Thoracic aorta (tissue), 2 donors: ENCODE results near the gene COQ2. TPM values are rescaled to one million over a fixed set of nuclear protein-coding genes. Genes with fewer than 3 reads are reported as not detected.

Experiments used
- ATAC-seq: fragments of 150-250 bp; one replicate; pipeline ENCODE4 v1.8.0; 2017; ENCODE audit warnings: low read depth; ENCODE audit not compliant: insufficient number of reproducible peaks, low FRiP score
- DNase-seq: peaks from one replicate; pipeline ENCODE4 v3.0.0-alpha.2; 2020; ENCODE audit warnings: low spot score
- H3K27ac ChIP-seq, 2 donors: fragments of 200-600 bp; sonication (generic); 1 replicate in 1 of 2; 2 replicates in 1 of 2; pipeline ENCODE4 v1.5.1; 2016; ENCODE audit warnings: mild to moderate bottlenecking in 2 of 2, moderate library complexity in 2 of 2
- H3K27me3 ChIP-seq: fragments of 200-600 bp; sonication (generic); replicated peaks from 2 replicates; pipeline ENCODE4 v1.6.0; 2016; ENCODE audit warnings: mild to moderate bottlenecking; ENCODE audit not compliant: insufficient read depth
- H3K36me3 ChIP-seq: fragments of 200-600 bp; sonication (generic); one replicate; pipeline ENCODE4 v1.5.1; 2016
- H3K4me1 ChIP-seq, 2 donors: fragments of 200-600 bp; sonication (generic); 1 replicate in 1 of 2; 2 replicates in 1 of 2; pipeline versions ENCODE4 v1.5.1 to v1.6.0; 2016; ENCODE audit warnings: low read depth in 2 of 2, mild to moderate bottlenecking in 1 of 2; ENCODE audit not compliant: control insufficient read depth in 1 of 2
- H3K4me3 ChIP-seq: fragments of 200-600 bp; sonication (generic); 2 replicates; pipeline ENCODE4 v1.5.1; 2016; ENCODE audit warnings: mild to moderate bottlenecking
- H3K9me3 ChIP-seq: fragments of 200-600 bp; sonication (generic); 2 replicates; pipeline ENCODE4 v1.5.1; 2016
- total RNA-seq, 2 donors: library from RNA; depleted of rRNA; stranded (reverse); fragments of >200 nt; gene quantifications; one replicate each; pipeline versions ENCODE4 v1.1.0 to v1.2.3, GENCODE V29; 2016
- TF ChIP-seq, protein P1 (sequence below): fragments of 200-600 bp; sonication (generic); IDR thresholded peaks from one replicate; pipeline ENCODE4 v1.5.1; 2019; ENCODE audit warnings: antibody characterized with exemption

COQ2 gene
- total RNA-seq, 2 donors from 2014 or later, result 3.4 to 10.5 TPM

DNA sequence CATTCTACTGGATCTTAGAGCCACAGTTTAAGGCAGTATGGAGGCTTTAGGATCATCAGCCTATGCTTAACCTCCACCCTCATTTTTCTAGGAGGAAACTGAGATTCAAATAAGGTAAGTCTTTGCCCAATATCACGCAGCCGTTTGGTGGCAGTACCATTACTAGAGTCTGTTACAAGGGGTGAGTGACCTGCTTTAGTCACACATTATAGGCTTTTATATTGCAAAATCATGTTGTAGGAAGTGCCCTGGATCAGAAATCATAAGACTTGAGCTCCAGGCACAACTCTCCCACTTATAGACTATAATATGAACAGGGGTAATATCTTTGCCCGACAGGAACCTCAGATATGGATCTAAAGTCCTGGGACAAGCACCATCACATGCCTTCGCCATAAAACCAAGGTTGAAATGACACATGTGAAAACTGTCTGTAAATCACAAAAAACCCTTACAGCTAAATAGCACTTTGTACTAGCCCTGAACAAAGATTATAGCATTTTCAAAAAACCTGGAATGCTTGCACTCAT, 30.8 kb upstream of the COQ2 start:
- H3K9me3 ChIP-seq, result no peaks in the 10 kb centered on the region
- H3K27ac ChIP-seq, result no peak overlapping the region
- no peaks in the 10 kb centered on the region for H3K36me3 ChIP-seq
- H3K27me3 ChIP-seq, result no peaks in the 10 kb centered on the region
- ATAC-seq, result no peak
- no peaks in the 10 kb centered on the region for H3K4me1 ChIP-seq
- no peak for DNase-seq
- H3K4me3 ChIP-seq, result no peak overlapping the region
- TF ChIP-seq, protein P1, sequence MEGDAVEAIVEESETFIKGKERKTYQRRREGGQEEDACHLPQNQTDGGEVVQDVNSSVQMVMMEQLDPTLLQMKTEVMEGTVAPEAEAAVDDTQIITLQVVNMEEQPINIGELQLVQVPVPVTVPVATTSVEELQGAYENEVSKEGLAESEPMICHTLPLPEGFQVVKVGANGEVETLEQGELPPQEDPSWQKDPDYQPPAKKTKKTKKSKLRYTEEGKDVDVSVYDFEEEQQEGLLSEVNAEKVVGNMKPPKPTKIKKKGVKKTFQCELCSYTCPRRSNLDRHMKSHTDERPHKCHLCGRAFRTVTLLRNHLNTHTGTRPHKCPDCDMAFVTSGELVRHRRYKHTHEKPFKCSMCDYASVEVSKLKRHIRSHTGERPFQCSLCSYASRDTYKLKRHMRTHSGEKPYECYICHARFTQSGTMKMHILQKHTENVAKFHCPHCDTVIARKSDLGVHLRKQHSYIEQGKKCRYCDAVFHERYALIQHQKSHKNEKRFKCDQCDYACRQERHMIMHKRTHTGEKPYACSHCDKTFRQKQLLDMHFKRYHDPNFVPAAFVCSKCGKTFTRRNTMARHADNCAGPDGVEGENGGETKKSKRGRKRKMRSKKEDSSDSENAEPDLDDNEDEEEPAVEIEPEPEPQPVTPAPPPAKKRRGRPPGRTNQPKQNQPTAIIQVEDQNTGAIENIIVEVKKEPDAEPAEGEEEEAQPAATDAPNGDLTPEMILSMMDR, result no peak

DNA sequence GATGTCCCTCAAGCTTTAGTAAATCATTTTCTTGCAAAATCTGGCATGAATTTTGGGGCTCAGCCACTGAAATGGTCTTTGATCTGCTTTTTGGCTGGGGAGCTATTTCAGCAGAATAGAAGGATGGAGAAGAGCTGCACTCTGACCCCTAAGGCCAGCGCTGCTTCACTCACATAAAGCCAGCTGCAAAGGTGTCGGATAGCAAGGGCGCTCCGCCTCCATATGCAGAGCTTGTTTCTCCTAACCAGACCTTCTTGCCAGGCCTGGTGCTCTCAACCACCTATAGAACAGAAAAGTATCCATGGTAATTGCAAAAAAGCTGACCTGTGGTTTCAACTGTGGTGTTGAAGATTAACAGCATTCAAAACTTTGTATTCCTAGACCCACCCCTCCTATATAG, 24.1 kb upstream of the COQ2 start:
- DNase-seq (no peak), ATAC-seq (no peak)
- Histone ChIP-seq H3K9me3 (no peaks in the 10 kb centered on the region), H3K4me1 (no peaks in the 10 kb centered on the region), H3K27ac (no peak overlapping the region), H3K27me3 (no peaks in the 10 kb centered on the region), H3K36me3 (no peaks in the 10 kb centered on the region), H3K4me3 (no peak overlapping the region)
- TF ChIP-seq, protein P1, result no peak

DNA sequence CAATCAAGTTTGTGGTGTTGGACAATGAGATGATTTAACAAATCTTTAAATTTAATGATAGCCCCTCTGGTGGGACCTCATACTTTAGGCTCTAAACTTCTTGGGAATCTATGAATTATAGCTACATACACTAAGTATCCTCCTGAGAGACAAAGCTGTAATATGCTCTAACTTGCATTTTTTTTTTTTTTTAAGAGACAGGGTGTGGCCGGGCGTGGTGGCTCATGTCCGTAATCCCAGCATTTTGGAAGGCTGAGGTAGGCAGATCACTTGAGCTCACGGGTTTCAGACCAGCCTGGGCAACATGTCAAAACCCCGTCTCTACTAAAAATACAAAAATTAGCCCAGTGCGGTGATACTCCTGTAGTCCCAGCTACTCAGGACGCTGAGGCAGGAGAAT, 23.3 kb upstream of the COQ2 start:
- ATAC-seq, result no peak
- no peak for DNase-seq
- no peaks in the 10 kb centered on the region for H3K9me3 ChIP-seq
- H3K27ac ChIP-seq, result no peak overlapping the region
- no peak overlapping the region for H3K4me3 ChIP-seq
- H3K27me3 ChIP-seq, result no peaks in the 10 kb centered on the region
- H3K4me1 ChIP-seq, result no peaks in the 10 kb centered on the region
- no peaks in the 10 kb centered on the region for H3K36me3 ChIP-seq
- TF ChIP-seq, protein P1, result no peak

DNA sequence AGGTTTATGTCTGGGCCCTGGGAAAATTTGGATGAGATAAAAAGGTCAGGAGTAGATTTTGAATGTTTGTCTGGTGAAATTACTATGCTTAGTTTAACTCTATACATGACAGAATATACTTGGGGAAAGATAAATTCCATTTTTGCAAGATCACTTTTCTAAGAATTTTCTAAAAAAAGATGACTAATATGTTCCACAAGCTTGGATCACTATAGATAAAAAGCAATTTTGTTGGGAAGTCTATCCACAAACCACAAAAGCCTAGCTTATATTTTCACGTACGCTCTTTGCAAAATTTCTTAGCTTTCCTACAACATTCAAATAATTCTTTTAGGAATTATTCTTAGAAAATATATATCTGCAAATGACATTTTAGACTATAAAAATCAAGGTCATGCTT, 20.6 kb upstream of the COQ2 start:
- DNase-seq, result no peak
- TF ChIP-seq, protein P1, result no peak

DNA sequence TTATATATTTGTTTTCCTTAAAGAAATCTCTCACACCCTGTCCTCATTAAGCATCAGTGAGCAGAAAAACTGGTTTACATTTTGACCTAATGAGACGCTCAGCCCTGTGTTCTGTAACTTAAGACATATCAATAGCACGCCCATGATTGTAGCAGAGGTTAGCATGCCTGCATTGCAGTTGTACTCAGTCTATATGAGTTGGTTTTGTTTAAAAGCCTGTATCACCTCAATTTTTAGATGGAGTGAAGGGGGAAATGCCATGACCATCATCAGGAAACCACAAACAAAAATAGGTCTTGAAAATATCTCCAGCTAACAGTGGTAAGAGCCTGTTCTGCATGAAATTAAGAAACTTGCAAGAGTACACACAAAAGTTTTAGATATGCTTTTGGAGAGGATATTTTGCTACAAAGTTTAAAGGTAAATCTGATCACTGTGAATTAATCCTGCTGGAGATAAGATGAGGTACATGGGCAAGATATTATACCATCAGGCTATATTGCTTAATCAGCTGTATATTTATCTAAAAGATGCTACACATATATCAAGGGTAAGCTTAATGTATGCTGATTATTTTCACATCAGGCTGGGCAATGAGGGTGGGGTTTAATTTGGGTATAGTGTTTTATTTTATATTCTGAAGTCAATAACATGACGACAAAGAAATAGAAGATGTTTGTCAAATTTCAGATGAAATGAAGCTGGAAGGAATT, 13.1 kb upstream of the COQ2 start:
- H3K9me3 ChIP-seq, result no peaks in the 10 kb centered on the region
- no peaks in the 10 kb centered on the region for H3K4me1 ChIP-seq
- H3K4me3 ChIP-seq, result no peak overlapping the region
- TF ChIP-seq, protein P1, result no peak
- no peaks in the 10 kb centered on the region for H3K27me3 ChIP-seq
- H3K36me3 ChIP-seq, result no peaks in the 10 kb centered on the region
- no peak for ATAC-seq
- DNase-seq, result no peak
- H3K27ac ChIP-seq, result no peak overlapping the region

More for the DNA sequence above, 20.6 kb upstream of the COQ2 start:
- Histone ChIP-seq H3K36me3 (no peaks in the 10 kb centered on the region), H3K27me3 (no peaks in the 10 kb centered on the region), H3K4me1 (no peaks in the 10 kb centered on the region), H3K4me3 (no peak overlapping the region), H3K27ac (no peak overlapping the region), H3K9me3 (no peaks in the 10 kb centered on the region)
- ATAC-seq, result no peak
